ENCODE measurements around the gene UMODL1.
"Not testable (repeated sequence)": the region's sequence is repeated elsewhere in the genome, so short reads cannot be mapped to it uniquely, and the experiment has no call there.

Gene UMODL1

DNA sequence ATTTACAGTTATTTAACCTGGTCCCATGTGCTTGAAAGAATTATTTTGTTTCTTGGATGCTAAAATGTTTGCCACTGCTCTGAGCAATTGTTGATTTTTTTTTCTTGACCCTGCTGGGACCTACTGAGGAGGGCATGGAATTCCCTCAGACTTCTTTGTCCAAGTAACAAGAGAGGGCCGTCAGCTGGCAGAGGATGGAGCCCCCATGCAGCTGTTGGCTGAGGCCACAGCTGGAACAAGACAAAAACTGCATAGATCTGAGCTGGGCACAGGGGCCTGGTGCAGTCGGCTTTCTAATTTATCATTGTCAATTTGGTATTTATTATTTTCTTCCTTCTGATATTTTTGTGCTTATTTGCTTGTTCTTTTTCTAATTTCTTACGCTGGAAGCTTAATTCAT, 108.2 kb downstream of the UMODL1 start:
- DNase-seq (ENCODE audit: low read depth) = no peak
- TF ChIP-seq CTCF (IDR thresholded peaks at IDR 0.05; ENCODE audit: control insufficient read depth, extremely low read depth, insufficient read depth) = no peak
- H3K4me3 ChIP-seq (ENCODE audit: low read depth, low read length) = no peak overlapping the region

- DNase-seq (ENCODE audit: low read depth); H3K4me3 ChIP-seq (ENCODE audit: low read depth, low read length): not testable (repeated sequence)
Measured at GRCh38 chr21:42180001-42180400, 108.9 kb downstream of the UMODL1 start.

DNA sequence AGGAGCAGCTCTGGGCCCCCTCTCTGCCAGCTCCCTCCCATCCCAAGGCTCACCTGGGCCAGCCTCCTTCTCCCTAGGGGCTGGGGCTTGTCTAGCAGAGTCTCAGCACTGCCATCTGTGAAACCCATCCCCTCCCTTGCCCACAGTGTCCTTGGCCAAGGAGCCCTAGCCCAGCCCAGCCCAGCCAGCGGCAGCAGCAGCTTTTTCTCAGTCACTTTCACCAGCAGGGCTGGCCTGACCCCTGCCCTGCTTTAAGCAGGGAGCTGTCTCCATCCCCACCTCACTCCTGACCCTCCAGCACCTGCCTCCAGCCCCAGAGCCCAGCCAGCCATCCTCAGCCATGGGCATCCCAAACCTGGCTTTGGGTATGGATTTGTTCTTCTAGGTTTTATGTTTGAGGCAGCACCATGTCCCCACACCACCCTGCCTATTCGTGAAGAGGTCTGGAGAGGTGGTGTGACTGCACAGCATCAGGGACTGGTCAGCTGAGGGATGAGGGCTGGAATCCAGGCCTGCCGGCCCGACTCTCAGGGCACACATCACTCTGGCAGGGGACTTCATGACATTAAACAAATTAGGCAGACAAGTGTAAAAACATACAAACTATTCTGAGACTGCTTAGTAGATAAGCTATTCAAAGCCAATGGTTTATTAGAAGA, 111.7 kb downstream of the UMODL1 start:
- no peak overlapping the region for H3K4me3 ChIP-seq (ENCODE audit: low read depth, low read length)
- no peak for TF ChIP-seq CTCF (IDR thresholded peaks at IDR 0.05; ENCODE audit: control insufficient read depth, extremely low read depth, insufficient read depth)
- DNase-seq (ENCODE audit: low read depth) = no peak

DNA sequence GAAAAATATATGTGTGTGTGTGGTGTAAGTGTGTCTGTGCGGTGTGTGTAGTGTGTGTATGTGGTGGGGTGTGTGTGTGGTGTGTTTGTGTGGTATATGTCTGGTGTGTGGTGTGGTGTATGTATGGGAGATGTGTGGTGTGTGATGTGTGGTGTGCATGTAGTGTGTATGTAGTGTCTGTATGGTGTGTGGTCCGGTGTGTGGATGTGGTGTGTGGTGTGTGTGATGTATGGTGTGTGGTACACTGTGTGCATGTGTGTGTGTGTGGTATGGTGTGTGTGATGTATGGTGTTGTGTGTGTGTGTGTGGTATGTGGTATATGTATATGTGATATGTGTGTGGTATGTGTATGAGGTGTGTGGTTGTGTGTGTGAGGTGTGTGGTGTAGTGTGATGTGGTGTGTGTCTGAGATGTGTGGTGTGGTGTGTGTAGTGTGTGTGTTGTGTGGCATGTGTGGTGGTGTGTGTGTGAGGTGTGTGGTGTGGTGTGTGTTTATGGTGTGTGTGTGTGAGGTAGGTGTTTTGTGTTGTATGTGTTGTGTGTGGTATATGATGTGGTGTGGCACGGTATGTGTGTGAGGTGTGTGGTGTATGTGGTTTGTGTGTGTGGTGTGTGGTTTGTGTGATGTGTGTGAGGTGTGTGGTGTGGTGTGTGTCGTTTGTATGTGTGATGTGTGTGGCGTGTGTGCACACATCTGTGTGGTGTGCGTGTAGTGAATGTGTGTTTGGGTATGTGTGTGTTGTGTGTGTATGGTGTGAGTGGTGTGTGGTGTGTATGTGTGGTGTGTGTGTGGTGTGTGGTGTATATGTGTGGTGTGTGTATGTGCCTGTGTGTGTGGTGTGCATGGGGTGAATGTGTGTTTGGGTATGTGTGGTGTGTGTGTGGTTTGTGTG, 112.5 kb downstream of the UMODL1 start:
- no peak for DNase-seq (ENCODE audit: low read depth)
- no peak overlapping the region for H3K4me3 ChIP-seq (ENCODE audit: low read depth, low read length)
- TF ChIP-seq CTCF (IDR thresholded peaks at IDR 0.05; ENCODE audit: control insufficient read depth, extremely low read depth, insufficient read depth) = no peak

- TF ChIP-seq CTCF (IDR thresholded peaks at IDR 0.05; ENCODE audit: control insufficient read depth, extremely low read depth, insufficient read depth) = no peak
- H3K4me3 ChIP-seq (ENCODE audit: low read depth, low read length) = no peak overlapping the region
- DNase-seq (ENCODE audit: low read depth) = no peak
Measured at GRCh38 chr21:42186591-42186990, 115.5 kb downstream of the UMODL1 start.

- no peak for TF ChIP-seq CTCF (IDR thresholded peaks at IDR 0.05; ENCODE audit: control insufficient read depth, extremely low read depth, insufficient read depth)
- H3K4me3 ChIP-seq (ENCODE audit: low read depth, low read length) = no peak overlapping the region
- DNase-seq (ENCODE audit: low read depth) = no peak
Measured at GRCh38 chr21:42187976-42188653, 117.0 kb downstream of the UMODL1 start.

GRCh38 chr21:42188663-42189062, 117.5 kb downstream of the UMODL1 start:
- no peak overlapping the region for H3K4me3 ChIP-seq (ENCODE audit: low read depth, low read length)
- no peak for TF ChIP-seq CTCF (IDR thresholded peaks at IDR 0.05; ENCODE audit: control insufficient read depth, extremely low read depth, insufficient read depth)
- no peak for DNase-seq (ENCODE audit: low read depth)
